ENCODE measurements around the gene METTL9. TPM values are rescaled to one million over a fixed set of nuclear protein-coding genes. Genes with fewer than 3 reads are reported as not detected.

METTL9 gene
- total RNA-seq, 6 experiments from 2014 or later: 9.6 to 29.3 (median 15.5) TPM

GRCh38 chr16:21611556-21612384 lies 12.4 kb downstream of the METTL9 start:
- no peak for DNase-seq
- 48% methylated on average over 7 of the region's 7 CpGs for WGBS (ENCODE audit: insufficient coverage, low coverage, low lambda C conversion rate, missing lambda C conversion rate)
- TF ChIP-seq POLR2A (IDR thresholded peaks at IDR 0.05): no peak
- TF ChIP-seq CTCF (IDR thresholded peaks at IDR 0.05): no peak
- Histone ChIP-seq H3K4me3 (no peak overlapping the region), H3K4me1 (peaks cover 0 to 14% (median 5%) of the 10 kb centered on the region in 4 donors), H3K27ac (no peak overlapping the region), H3K9me3 (no peaks in the 10 kb centered on the region), H3K36me3 (no peaks in the 10 kb centered on the region), H3K27me3 (no peaks in the 10 kb centered on the region)
- peak in 2 of 4 donors; percentile 36 to 41 for ATAC-seq
- intact Hi-C loops (cut with DNase I): no loop called here

- ATAC-seq: no peak
- 95% methylated on average over 3 of the region's 4 CpGs for WGBS (ENCODE audit: insufficient coverage, low coverage, low lambda C conversion rate, missing lambda C conversion rate)
- Histone ChIP-seq H3K9me3 (no peaks in the 10 kb centered on the region), H3K36me3 (no peaks in the 10 kb centered on the region), H3K4me1 (peaks cover 0 to 14% (median 5%) of the 10 kb centered on the region in 4 donors), H3K27me3 (no peaks in the 10 kb centered on the region), H3K4me3 (no peak overlapping the region), H3K27ac (no peak overlapping the region)
- DNase-seq: no peak
- intact Hi-C loops (cut with DNase I): no loop called here
- TF ChIP-seq CTCF (IDR thresholded peaks at IDR 0.05) (no peak), POLR2A (IDR thresholded peaks at IDR 0.05) (no peak)
Observed at GRCh38 chr16:21613361-21613760, 14.0 kb downstream of the METTL9 start.

- H3K27ac ChIP-seq: no peak overlapping the region
- intact Hi-C loops (cut with DNase I): no loop called here
- H3K4me3 ChIP-seq: no peak overlapping the region
- no peaks in the 10 kb centered on the region for H3K36me3 ChIP-seq
- H3K4me1 ChIP-seq: peaks cover 0 to 14% (median 5%) of the 10 kb centered on the region in 4 donors
- TF ChIP-seq POLR2A (IDR thresholded peaks at IDR 0.05) (no peak), CTCF (IDR thresholded peaks at IDR 0.05) (no peak)
- no peaks in the 10 kb centered on the region for H3K27me3 ChIP-seq
- ATAC-seq (no peak), DNase-seq (no peak)
- no peaks in the 10 kb centered on the region for H3K9me3 ChIP-seq
- WGBS (ENCODE audit: insufficient coverage, low coverage, low lambda C conversion rate, missing lambda C conversion rate): 92% methylated on average over 2 of the region's 2 CpGs
Observed at GRCh38 chr16:21613781-21614180, 14.4 kb downstream of the METTL9 start.

- intact Hi-C loops (cut with DNase I): no loop called here
- no peak overlapping the region for H3K4me3 ChIP-seq
- ATAC-seq (no peak), DNase-seq (no peak)
- H3K9me3 ChIP-seq: no peaks in the 10 kb centered on the region
- no peak overlapping the region for H3K27ac ChIP-seq
- H3K36me3 ChIP-seq: no peaks in the 10 kb centered on the region
- H3K27me3 ChIP-seq: no peaks in the 10 kb centered on the region
- H3K4me1 ChIP-seq: peaks cover 0 to 14% (median 5%) of the 10 kb centered on the region in 4 donors
- 100% methylated on average over 3 of the region's 3 CpGs for WGBS (ENCODE audit: insufficient coverage, low coverage, low lambda C conversion rate, missing lambda C conversion rate)
- TF ChIP-seq POLR2A (IDR thresholded peaks at IDR 0.05) (no peak), CTCF (IDR thresholded peaks at IDR 0.05) (no peak)
Observed at GRCh38 chr16:21614896-21615295, 15.5 kb downstream of the METTL9 start.

All from right lobe of liver (tissue), 6 donors.